Measurements from ENCODE around the gene SERPINE3.

SERPINE3 gene

GRCh38 chr13:51349016-51349415, 9.5 kb downstream of the SERPINE3 start:
- H3K4me3 ChIP-seq (ENCODE audit: low read depth, low read length), result no peak overlapping the region
- no peak for TF ChIP-seq CTCF (IDR thresholded peaks at IDR 0.05; ENCODE audit: control insufficient read depth, extremely low read depth, insufficient read depth)
- DNase-seq (ENCODE audit: low read depth), result no peak

DNA sequence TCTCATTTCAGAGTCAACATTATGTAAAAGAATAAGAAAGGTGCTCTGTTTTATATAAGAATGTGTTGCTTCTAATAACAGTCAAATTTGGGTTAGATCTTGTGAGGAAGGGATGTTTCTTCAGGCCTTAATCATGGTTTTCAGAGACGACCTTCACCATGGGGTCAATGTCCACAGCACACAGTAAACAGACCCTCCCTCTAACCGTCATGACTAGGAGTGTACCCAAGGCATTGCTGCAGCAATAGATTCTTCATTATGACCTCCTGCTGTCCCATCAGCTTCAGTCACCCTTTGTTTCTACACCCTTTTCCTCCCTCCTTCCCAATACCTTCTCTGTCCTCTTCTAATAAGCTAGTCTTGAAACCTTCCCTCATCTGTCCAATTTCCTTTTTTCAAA, 15.7 kb downstream of the SERPINE3 start:
- DNase-seq (ENCODE audit: low read depth), result no peak
- no peak overlapping the region for H3K4me3 ChIP-seq (ENCODE audit: low read depth, low read length)
- TF ChIP-seq CTCF (IDR thresholded peaks at IDR 0.05; ENCODE audit: control insufficient read depth, extremely low read depth, insufficient read depth), result no peak

GRCh38 chr13:51357928-51358595, 18.6 kb downstream of the SERPINE3 start:
- no peak for DNase-seq (ENCODE audit: low read depth)
- H3K4me3 ChIP-seq (ENCODE audit: low read depth, low read length), result no peak overlapping the region
- no peak for TF ChIP-seq CTCF (IDR thresholded peaks at IDR 0.05; ENCODE audit: control insufficient read depth, extremely low read depth, insufficient read depth)

DNA sequence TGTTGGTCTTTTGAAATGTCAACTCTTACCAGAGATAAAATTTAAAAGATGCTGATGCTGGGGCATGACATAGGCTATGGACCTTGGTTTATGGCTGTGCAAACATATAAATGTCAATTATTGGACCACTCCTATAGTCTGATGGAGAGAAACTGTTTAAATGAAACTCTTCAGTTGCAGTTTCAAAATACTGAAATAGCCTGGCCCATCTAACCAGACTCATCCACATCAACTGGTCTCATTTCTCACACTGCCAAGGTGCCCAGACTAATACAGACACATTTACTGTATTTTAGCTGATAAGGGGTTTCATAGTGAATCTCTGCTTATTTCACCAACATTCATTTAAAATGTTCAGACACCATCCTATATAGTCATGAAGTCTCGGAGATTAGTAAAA, 19.9 kb downstream of the SERPINE3 start:
- no peak for DNase-seq (ENCODE audit: low read depth)
- no peak for TF ChIP-seq CTCF (IDR thresholded peaks at IDR 0.05; ENCODE audit: control insufficient read depth, extremely low read depth, insufficient read depth)
- H3K4me3 ChIP-seq (ENCODE audit: low read depth, low read length), result no peak overlapping the region

GRCh38 chr13:51360489-51360888, 21.0 kb downstream of the SERPINE3 start:
- no peak for DNase-seq (ENCODE audit: low read depth)
- no peak overlapping the region for H3K4me3 ChIP-seq (ENCODE audit: low read depth, low read length)
- no peak for TF ChIP-seq CTCF (IDR thresholded peaks at IDR 0.05; ENCODE audit: control insufficient read depth, extremely low read depth, insufficient read depth)

GRCh38 chr13:51361106-51361505, 21.6 kb downstream of the SERPINE3 start:
- TF ChIP-seq CTCF (IDR thresholded peaks at IDR 0.05; ENCODE audit: control insufficient read depth, extremely low read depth, insufficient read depth), result no peak
- DNase-seq (ENCODE audit: low read depth), result no peak
- H3K4me3 ChIP-seq (ENCODE audit: low read depth, low read length), result no peak overlapping the region

- no peak for TF ChIP-seq CTCF (IDR thresholded peaks at IDR 0.05; ENCODE audit: control insufficient read depth, extremely low read depth, insufficient read depth)
- no peak for DNase-seq (ENCODE audit: low read depth)
- H3K4me3 ChIP-seq (ENCODE audit: low read depth, low read length), result no peak overlapping the region
Measured at GRCh38 chr13:51363625-51364024, 24.1 kb downstream of the SERPINE3 start.
